ENCODE measurements around the gene KLF13.

DNA sequence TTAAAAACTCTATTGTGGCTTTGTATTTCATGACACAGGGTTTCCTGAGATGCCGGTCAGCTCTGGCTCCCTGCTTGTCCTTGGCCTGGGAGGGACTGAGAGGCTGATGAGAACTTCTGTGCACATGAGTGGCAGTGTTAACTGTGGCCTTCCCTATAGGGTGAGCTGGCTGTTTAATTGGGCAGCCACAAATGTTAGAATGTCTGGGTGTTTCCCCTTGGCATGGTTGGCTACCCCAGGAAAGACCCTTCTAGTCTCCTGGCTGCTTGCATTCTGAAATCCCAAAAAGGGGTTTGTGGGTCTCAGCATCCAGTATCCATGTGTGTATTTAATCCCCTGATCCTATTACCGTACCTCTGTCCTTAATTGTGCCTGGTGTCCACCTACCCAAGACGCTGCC, 3.0 kb upstream of the KLF13 start:
- TF ChIP-seq EZH2 (IDR thresholded peaks at IDR 0.05; ENCODE audit: borderline replicate concordance, low read depth, low read length, poor library complexity, severe bottlenecking) = no peak
- TF ChIP-seq, protein P1, sequence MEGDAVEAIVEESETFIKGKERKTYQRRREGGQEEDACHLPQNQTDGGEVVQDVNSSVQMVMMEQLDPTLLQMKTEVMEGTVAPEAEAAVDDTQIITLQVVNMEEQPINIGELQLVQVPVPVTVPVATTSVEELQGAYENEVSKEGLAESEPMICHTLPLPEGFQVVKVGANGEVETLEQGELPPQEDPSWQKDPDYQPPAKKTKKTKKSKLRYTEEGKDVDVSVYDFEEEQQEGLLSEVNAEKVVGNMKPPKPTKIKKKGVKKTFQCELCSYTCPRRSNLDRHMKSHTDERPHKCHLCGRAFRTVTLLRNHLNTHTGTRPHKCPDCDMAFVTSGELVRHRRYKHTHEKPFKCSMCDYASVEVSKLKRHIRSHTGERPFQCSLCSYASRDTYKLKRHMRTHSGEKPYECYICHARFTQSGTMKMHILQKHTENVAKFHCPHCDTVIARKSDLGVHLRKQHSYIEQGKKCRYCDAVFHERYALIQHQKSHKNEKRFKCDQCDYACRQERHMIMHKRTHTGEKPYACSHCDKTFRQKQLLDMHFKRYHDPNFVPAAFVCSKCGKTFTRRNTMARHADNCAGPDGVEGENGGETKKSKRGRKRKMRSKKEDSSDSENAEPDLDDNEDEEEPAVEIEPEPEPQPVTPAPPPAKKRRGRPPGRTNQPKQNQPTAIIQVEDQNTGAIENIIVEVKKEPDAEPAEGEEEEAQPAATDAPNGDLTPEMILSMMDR (conservative IDR thresholded peaks at IDR 0.05; ENCODE audit: low read depth, low read length) = no peak
